Panc1 (cell line): ENCODE results near the gene CCN6. TPM values are rescaled to one million over a fixed set of nuclear protein-coding genes. Genes with fewer than 3 reads are reported as not detected.

ENCODE experiments used
- ATAC-seq: fragments of 200-7000 bp; cut with Tn5 transposase; 2 replicates; pipeline ENCODE4 v1.9.1; 2020; ENCODE audit warnings: mild to moderate bottlenecking, moderate library complexity
- BruUV-seq: library from RNA; stranded (reverse); fragments of 400-500 nt; replicated peaks from 2 replicates; lab custom pipeline; 2021; lab: Mats Ljungman, UMichigan
- CTCF ChIA-PET: fragments of 300-600 bp; sonication (Branson Sonifier 250); formaldehyde crosslinking; loops from one replicate; lab custom pipeline; 2022; ENCODE audit warnings: antibody characterized with exemption; lab: Charles Lee
- POLR2A ChIA-PET: fragments of 300-600 bp; sonication (Branson Sonifier 250); formaldehyde crosslinking; loops from one replicate; lab custom pipeline; 2022; ENCODE audit warnings: antibody characterized with exemption; lab: Charles Lee
- DNase-seq: peaks from one replicate; pipeline ENCODE4 v3.0.0-alpha.2; 2010; ENCODE audit warnings: low read depth, low spot score
- H3K27ac ChIP-seq: 2 replicates; pipeline ENCODE4 v1.5.1; 2011; ENCODE audit warnings: mild to moderate bottlenecking, low read length, inconsistent platforms
- H3K27me3 ChIP-seq: fragments of 200-500 bp; sonication (Bioruptor generic); 2 replicates; pipeline ENCODE4 v1.6.0; 2014; ENCODE audit warnings: low read length, inconsistent platforms; ENCODE audit not compliant: control insufficient read depth, insufficient read depth
- H3K36me3 ChIP-seq: fragments of 200-500 bp; sonication (Bioruptor generic); 2 replicates; pipeline ENCODE4 v1.5.1; 2014; ENCODE audit warnings: inconsistent platforms, mild to moderate bottlenecking, low read length, moderate library complexity; ENCODE audit not compliant: control insufficient read depth, insufficient read depth
- H3K4me1 ChIP-seq: 2 replicates; pipeline ENCODE4 v1.5.1; 2011; ENCODE audit warnings: inconsistent platforms, mild to moderate bottlenecking, low read length, moderate library complexity; ENCODE audit not compliant: control insufficient read depth, insufficient read depth
- H3K4me3 ChIP-seq, 2 experiments: 2 replicates each; pipeline ENCODE4 v1.5.1; 2011 to 2012; ENCODE audit warnings: low read depth in 2 of 2, low read length in 2 of 2, mild to moderate bottlenecking in 2 of 2, inconsistent platforms in 1 of 2, moderate library complexity in 1 of 2
- H3K9me3 ChIP-seq: fragments of 200-500 bp; sonication (Bioruptor generic); 2 replicates; pipeline ENCODE4 v1.5.1; 2014; ENCODE audit warnings: low read depth, mild to moderate bottlenecking, inconsistent platforms, low read length, moderate library complexity; ENCODE audit not compliant: control insufficient read depth, insufficient read depth
- CTCF ChIP-seq: fragments of 450-650 bp; IDR thresholded peaks from 2 replicates; pipeline ENCODE4 v1.5.1; 2017; ENCODE audit warnings: mild to moderate bottlenecking
- POLR2AphosphoS5 ChIP-seq: IDR thresholded peaks from 2 replicates; pipeline ENCODE4 v1.6.1; 2012; ENCODE audit warnings: mild to moderate bottlenecking, low read depth, low read length, moderate library complexity
- REST ChIP-seq, 2 experiments: IDR thresholded peaks; 2 replicates each; pipeline ENCODE4 v1.6.1; 2011 to 2012; ENCODE audit warnings: low read depth in 2 of 2, control low read depth in 1 of 2, low read length in 1 of 2, mild to moderate bottlenecking in 1 of 2, moderate library complexity in 1 of 2; ENCODE audit not compliant: insufficient read depth in 1 of 2
- SIN3A ChIP-seq: IDR thresholded peaks from 2 replicates; pipeline ENCODE4 v1.6.1; 2012; ENCODE audit warnings: low read depth, mild to moderate bottlenecking, low read length, moderate library complexity, borderline replicate concordance; ENCODE audit not compliant: insufficient read depth
- TCF7L2 ChIP-seq: IDR thresholded peaks from 2 replicates; pipeline ENCODE4 v1.6.1; 2011; ENCODE audit warnings: mild to moderate bottlenecking, low read depth, low read length, inconsistent platforms
- in situ Hi-C: cut with HindIII; loops from 2 replicates; pipeline ENCODE4 v1.10.0; 2016; ENCODE audit warnings: low sequenced_read_pairs, low pct_unique_long_range_greater_than_20kb
- intact Hi-C: fragments of 100-400 bp; cut with micrococcal nuclease; formaldehyde crosslinking; loops from one replicate; pipeline ENCODE4 v1.10.0; 2022; ENCODE audit not compliant: unreplicated experiment
- total RNA-seq: library from RNA; stranded (reverse); gene quantifications from one replicate; pipeline ENCODE4 v1.2.1, GENCODE V29; 2021; ENCODE audit not compliant: unreplicated experiment

CCN6 gene
- total RNA-seq, 1 experiment from 2014 or later = 3.0 TPM

GRCh38 chr6:112021691-112022310 is 32.1 kb upstream of the CCN6 start:
- H3K27me3 ChIP-seq = peaks cover 4% of the 10 kb centered on the region
- intact Hi-C loops = no loop called here
- H3K9me3 ChIP-seq = peaks cover 4% of the 10 kb centered on the region; the same call in 1 of the 2 replicates
- BruUV-seq = no TSS peak
- ATAC-seq = no peak
- POLR2A ChIA-PET = no interaction called here
- H3K4me1 ChIP-seq = no peaks in the 10 kb centered on the region
- H3K27ac ChIP-seq = no peak overlapping the region
- no peak for DNase-seq
- in situ Hi-C loops = no loop called here
- H3K4me3 ChIP-seq = no peak overlapping the region
- H3K36me3 ChIP-seq = no peaks in the 10 kb centered on the region
- CTCF ChIA-PET = no interaction called here
- TF ChIP-seq POLR2AphosphoS5 (no peak), SIN3A (no peak), TCF7L2 (no peak), REST (IDR thresholded peaks at IDR 0.05; ENCODE audit: insufficient read depth in 1 of 2, low read depth in 2 of 2, low read length in 1 of 2) (no peak), CTCF (no peak)

- peaks cover 4% of the 10 kb centered on the region; the same call in 1 of the 2 replicates for H3K9me3 ChIP-seq
- POLR2A ChIA-PET = no interaction called here
- no peaks in the 10 kb centered on the region for H3K36me3 ChIP-seq
- TF ChIP-seq POLR2AphosphoS5 (no peak), CTCF (no peak), SIN3A (no peak), TCF7L2 (no peak), REST (IDR thresholded peaks at IDR 0.05; ENCODE audit: insufficient read depth in 1 of 2, low read depth in 2 of 2, low read length in 1 of 2) (no peak)
- CTCF ChIA-PET = interaction anchor here (0.7 kb wide), 1 partner anchor 21 kb away, joined by 4 read pairs; no protein-coding TSS in a partner anchor
- no peak overlapping the region for H3K27ac ChIP-seq
- DNase-seq = no peak
- intact Hi-C loops = no loop called here
- BruUV-seq = no TSS peak
- peaks cover 4% of the 10 kb centered on the region for H3K27me3 ChIP-seq
- no peak for ATAC-seq
- in situ Hi-C loops = no loop called here
- no peaks in the 10 kb centered on the region for H3K4me1 ChIP-seq
- no peak overlapping the region for H3K4me3 ChIP-seq
Observed at GRCh38 chr6:112022749-112023148, 31.2 kb upstream of the CCN6 start.
